ENCODE measurements around the gene OR51M1.

The OR51M1 gene

DNA sequence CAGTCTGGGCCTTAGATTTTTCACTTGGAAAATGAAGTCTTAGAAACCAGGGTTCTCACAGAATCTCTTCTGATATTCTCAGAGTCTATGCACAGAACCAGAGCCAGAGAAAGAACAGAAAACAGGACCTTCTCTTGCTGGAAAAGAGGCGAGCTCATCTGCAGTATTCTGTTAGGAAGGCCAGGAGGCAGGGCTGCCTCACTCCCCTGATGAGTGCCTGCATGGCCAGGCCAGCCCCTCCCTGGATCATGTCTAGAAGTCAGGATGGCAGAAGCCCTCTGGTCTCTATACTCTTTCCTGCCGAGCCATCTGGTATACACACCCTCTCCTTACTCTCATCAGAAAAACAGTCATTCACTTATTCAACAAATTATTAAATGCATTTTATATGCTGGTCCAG is 723 bp downstream of the OR51M1 start:
- DNase-seq (ENCODE audit: low read depth in 3 of 3, low spot score in 1 of 3) = no peak

DNA sequence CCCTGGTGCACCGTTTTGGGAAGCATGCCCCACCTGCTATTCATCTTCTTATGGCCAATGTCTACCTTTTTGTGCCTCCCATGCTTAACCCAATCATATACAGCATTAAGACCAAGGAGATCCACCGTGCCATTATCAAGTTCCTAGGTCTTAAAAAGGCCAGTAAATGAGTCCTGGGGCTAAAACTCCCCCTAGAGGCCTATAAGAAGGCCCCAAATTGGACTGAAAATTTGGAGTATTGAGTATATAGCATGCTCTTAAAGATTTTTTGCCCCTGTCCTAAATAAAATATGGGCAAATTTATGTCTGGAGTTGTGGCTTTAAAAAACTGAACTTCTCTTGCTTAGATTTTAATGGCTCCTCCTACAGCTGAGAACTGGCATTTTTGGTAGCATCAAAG is 6.6 kb downstream of the OR51M1 start:
- no peak for DNase-seq (ENCODE audit: low read depth in 3 of 3, low spot score in 1 of 3)

DNA sequence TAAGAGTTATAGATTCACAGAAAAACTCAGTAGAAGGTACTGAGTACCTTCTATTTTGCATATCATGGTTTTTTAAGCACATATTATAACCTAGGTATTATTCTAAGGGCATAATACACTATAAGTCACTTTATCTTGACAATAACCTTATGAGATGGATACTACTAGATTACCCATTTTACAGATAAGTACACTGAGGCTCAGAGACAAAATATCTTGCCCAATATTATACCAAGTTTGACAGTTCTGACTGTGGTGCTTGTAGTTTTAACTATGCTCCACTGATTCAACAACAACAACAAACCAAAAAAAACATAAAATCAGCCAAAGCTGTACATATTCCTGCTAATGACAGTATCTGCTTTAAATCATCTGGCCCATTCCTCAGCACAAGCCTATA is 10.5 kb downstream of the OR51M1 start:
- no peak for DNase-seq (ENCODE audit: low read depth in 3 of 3, low spot score in 1 of 3)

DNA sequence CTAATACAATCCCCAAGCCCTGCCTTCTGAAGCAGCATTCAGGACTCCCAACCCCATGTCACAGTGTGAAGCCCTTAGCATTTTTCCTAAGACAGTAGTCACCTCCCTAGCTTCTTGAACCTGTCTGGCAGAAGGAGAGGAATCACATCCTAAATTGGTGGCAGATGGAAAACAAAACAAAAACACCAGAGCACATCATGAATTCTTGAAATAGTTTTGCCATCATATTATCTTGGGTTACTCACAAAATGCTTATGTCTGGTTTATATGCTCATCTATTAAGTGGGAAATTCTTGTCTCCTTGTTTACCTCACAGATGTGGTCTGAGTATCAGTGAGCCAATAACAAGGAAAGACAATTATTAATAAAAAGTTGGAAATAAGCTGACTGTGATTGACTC is 15.3 kb downstream of the OR51M1 start:
- DNase-seq (ENCODE audit: low read depth in 3 of 3, low spot score in 1 of 3) = no peak

DNA sequence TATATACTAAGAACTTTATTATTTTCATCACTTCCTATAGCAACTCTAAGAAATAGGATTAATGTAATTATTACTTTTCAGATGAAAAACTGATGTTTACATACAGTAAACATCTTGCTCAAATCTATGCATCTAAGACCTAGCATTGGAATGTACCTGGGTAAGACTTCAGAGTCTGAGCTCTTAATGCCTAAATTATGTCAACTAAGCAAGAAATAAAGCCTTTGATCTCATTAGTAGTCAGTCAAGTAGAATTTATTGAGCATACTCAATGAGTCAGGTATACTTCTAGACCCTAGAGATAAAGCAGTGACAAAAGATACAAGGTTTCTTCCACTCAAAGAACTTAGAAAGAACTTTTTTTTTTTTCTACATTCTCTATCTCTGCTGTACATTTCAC is 21.6 kb downstream of the OR51M1 start:
- no peak for DNase-seq (ENCODE audit: low read depth in 3 of 3, low spot score in 1 of 3)

DNA sequence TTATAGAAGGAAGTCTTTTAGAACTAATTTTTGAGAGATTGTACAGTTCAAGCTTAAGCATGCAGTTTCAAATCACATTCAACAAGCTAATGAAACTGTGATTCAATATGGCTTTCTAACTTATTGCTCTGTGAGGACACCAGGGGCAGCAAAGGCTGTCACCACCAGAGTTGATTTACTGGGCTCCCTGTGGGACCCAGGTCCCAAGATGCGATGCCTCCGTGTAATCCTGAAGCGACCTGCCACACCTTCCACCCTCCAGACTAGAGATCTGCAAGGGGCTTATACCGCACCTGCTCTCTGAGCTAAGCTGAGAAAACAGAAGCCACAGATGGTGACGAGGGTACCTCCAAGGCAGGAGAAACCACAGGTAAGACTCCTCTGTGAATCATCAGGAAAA is 37.4 kb downstream of the OR51M1 start:
- DNase-seq (ENCODE audit: low read depth in 3 of 3, low spot score in 1 of 3) = no peak

DNA sequence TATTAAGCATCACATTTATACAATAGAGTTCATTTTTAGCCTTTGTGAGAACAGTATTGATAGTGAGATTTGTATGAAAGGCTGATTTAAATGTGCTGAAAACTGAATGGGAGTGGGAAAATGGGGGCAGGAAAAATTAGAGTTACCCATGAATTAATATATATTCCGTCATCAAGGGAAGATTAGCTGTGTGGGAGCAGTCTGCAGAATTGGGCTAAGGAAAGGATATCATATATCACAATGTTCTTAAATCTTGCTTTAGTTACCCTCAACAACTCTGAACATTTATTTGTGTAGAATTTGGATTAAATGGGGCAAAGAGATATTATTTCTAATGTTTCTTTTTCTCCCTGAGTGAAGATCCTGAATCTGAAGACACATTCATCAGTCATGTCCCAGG is 38.2 kb downstream of the OR51M1 start, which contains the start of gene OR51Q1:
TSS of gene OR51Q1 (plus strand) at position 301 of the 400 bp plus-strand sequence. CDS start at position 391, 90 bp downstream.
- no peak for DNase-seq (ENCODE audit: low read depth in 3 of 3, low spot score in 1 of 3)

DNA sequence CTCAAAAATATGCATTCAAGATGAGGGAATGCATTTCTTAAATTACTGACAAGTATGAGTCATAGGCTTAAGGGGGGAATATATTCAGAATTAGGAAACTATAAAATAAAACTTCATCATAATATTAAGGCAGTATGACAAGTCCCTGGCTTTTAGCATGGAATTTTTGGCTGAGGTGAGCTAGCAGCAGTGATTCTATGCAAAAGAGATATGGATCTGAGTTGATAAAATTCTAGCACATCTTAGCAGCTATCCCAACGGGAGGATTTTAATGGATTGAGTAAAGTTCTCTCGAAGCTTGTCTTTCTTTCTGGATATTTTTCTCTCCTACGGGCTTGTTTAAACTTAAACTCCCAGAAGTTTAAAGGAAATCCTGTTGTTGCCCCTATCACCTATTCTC is 39.5 kb downstream of the OR51M1 start:
- no peak for DNase-seq (ENCODE audit: low read depth in 3 of 3, low spot score in 1 of 3)

DNA sequence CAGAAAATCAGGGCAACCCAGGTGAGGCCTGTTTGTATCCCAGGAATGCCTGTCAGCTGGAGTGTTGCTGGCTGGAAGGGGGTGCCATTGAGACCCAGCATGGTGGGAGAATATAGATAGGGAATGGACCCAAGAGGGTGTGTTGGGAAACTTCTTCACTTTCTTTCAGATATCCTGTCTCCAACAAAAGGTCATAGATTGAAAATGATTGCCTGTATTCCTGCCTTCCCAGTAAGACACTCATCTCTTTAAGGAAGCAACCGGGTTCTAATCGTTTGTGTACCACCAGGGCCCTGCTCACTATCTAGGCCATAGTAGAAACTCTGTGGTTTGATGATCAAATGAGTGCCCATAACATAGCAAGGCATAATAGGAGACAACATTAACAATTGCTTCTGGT is 57.8 kb downstream of the OR51M1 start, which contains the start of gene OR51I1:
TSS of gene OR51I1 (minus strand) at position 101 of the 400 bp plus-strand sequence. CDS start at position 101, 0 bp downstream.
- DNase-seq (ENCODE audit: low read depth in 3 of 3, low spot score in 1 of 3) = no peak

Data from stimulated activated CD4-positive, alpha-beta T cell treated with anti-CD3 and anti-CD28 coated beads, TNF-alpha, amount 100 ng/mL, for 1 hour (primary cell).